Activated B cell treated with CpG ODN at 0.5 μM for 24 hours (primary cell): Measurements from ENCODE around the gene GOLGA8G. TPM values are rescaled to one million over a fixed set of nuclear protein-coding genes. Genes with fewer than 3 reads are reported as not detected.
"Not testable (repeated sequence)": the region's sequence is repeated elsewhere in the genome, so short reads cannot be mapped to it uniquely, and the experiment has no call there.

ENCODE experiments used
- ATAC-seq: fragments of 200-7000 bp; cut with Tn5 transposase; one replicate; pipeline ENCODE4 v1.10.0; 2021; ENCODE audit warnings: low read depth, mild to moderate bottlenecking, moderate library complexity
- CTCF ChIA-PET: fragments of 350-600 bp; sonication (Branson Sonifier 250); formaldehyde crosslinking; loops from one replicate; lab custom pipeline; 2021; ENCODE audit warnings: antibody characterized with exemption; lab: Charles Lee
- POLR2A ChIA-PET: fragments of 350-600 bp; sonication (Branson Sonifier 250); formaldehyde crosslinking; loops from one replicate; lab custom pipeline; 2021; ENCODE audit warnings: antibody characterized with exemption; lab: Charles Lee
- DNase-seq: peaks from one replicate; pipeline ENCODE4 v3.0.0; 2022
- H3K27ac Mint-ChIP-seq: one replicate; pipeline ENCODE4 v1.8.0; 2020; ENCODE audit warnings: mixed read lengths
- H3K27me3 Mint-ChIP-seq: one replicate; pipeline ENCODE4 v1.8.0; 2021; ENCODE audit warnings: mixed read lengths
- H3K36me3 Mint-ChIP-seq: one replicate; pipeline ENCODE4 v1.8.0; 2021; ENCODE audit warnings: low read depth, mixed read lengths
- H3K4me1 Mint-ChIP-seq: one replicate; pipeline ENCODE4 v1.8.0; 2021; ENCODE audit warnings: mixed read lengths
- H3K4me3 Mint-ChIP-seq: one replicate; pipeline ENCODE4 v1.8.0; 2020; ENCODE audit warnings: mild to moderate bottlenecking, mixed read lengths
- H3K9me3 Mint-ChIP-seq: one replicate; pipeline ENCODE4 v1.8.0; 2020; ENCODE audit warnings: mixed read lengths
- intact Hi-C: fragments of 100-400 bp; cut with micrococcal nuclease; formaldehyde crosslinking; loops from one replicate; pipeline ENCODE4 v1.15.1; 2024
- total RNA-seq: library from RNA; stranded (reverse); gene quantifications from 2 replicates; pipeline ENCODE4 v1.2.3, GENCODE V29; 2022

The GOLGA8G gene, protein sequence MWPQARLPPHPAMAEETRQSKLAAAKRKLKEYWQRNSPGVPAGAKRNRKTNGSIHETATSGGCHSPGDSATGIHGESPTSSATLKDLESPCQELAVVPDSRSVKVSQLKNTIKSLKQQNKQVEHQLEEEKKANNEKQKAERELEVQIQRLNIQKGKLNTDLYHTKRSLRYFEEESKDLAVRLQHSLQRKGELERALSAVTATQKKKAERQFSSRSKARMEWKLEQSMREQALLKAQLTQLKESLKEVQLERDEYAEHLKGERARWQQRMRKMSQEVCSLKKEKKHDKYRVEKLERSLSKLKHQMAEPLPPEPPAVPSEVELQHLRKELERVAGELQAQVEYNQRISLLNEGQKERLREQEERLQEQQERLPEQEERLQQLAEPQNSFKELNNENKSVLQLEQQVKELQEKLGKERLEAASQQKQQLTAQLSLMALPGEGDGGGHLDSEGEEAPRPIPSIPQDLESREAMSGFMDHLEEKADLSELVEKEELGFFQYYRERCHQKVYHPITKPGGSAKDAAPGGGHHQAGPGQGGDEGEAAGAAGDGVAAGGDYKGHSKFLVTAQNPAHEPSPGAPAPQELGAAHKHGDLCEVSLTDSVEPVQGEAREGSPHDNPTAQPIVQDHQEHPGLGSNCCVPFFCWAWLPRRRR
- not detected in 2 replicates for total RNA-seq

DNA sequence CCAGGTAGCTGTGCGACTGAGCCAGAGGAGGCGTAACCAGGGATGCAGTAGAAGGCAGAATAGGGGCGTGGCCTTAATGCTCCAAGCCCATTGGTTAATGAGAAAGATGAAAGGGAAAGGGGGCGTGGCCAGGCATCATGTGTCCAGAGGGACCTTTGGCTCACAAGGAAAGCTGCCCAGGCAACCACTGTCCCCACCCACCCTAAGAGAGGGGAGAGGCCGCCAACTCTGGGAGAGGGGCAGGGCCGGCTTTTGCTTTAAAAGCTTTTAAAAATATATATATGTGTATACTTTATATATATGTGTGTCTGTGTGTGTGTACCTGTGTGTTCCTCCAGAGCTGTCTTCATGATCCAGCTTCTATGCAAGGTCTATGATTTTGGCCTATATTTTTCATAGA lies at the start of gene GOLGA8G:
Gene GOLGA8G (minus strand): TSS at position 18 of the 400 bp plus-strand sequence. CDS start 62 bp downstream, outside the sequence.
- H3K9me3 Mint-ChIP-seq, H3K4me1 Mint-ChIP-seq, ATAC-seq, H3K27me3 Mint-ChIP-seq, H3K27ac Mint-ChIP-seq, DNase-seq, H3K4me3 Mint-ChIP-seq, POLR2A ChIA-PET, CTCF ChIA-PET, H3K36me3 Mint-ChIP-seq, intact Hi-C loops: not testable (repeated sequence)

DNA sequence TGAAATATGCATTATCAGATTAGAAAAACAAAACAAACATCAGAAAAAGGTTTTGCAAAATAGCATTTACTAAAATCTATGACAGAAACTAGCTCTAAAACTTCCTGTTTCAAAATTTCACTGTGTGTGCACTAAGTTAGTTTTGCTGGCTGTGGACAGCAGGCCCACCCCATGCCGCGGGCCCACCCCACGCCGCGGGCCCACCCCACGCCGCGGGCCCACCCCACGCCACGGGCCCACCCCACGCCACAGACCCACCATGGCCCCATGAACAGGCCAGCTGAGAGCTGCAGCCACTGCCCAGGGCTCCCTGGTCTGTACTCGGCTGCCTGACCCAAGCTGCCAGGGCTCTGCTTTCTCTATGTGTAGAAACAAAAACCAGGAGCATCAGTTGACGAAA lies 40.6 kb upstream of the GOLGA8G start:
- intact Hi-C loops, ATAC-seq, CTCF ChIA-PET, H3K27me3 Mint-ChIP-seq, H3K9me3 Mint-ChIP-seq, DNase-seq, H3K4me3 Mint-ChIP-seq, H3K36me3 Mint-ChIP-seq, POLR2A ChIA-PET, H3K4me1 Mint-ChIP-seq, H3K27ac Mint-ChIP-seq: not testable (repeated sequence)

DNA sequence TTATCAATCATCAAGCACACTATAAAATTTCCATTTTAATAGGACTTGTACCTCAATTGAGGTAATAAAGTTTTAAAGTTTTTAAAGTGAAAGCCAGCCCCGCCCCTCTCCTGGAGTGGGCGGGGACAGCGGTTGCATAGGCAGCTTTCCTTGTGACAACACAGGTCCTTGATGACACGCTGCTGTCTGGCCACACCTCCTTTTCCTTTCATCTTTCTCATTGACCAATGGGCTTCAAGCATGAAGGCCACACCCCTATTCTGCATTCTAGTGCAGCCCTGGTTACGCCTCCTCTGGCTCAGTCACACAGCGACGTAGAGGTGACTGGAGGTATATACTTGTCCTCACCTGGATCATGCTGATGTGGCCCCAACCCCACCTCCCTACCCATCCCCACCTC lies 20.5 kb upstream of the GOLGA8G start, which contains the start of gene GOLGA6L25:
Gene GOLGA6L25 (plus strand): TSS at position 301 of the 400 bp plus-strand sequence. CDS start 61 bp downstream, at position 362.
- CTCF ChIA-PET, H3K27me3 Mint-ChIP-seq, POLR2A ChIA-PET, H3K4me1 Mint-ChIP-seq, H3K4me3 Mint-ChIP-seq, ATAC-seq, intact Hi-C loops, DNase-seq, H3K36me3 Mint-ChIP-seq, H3K27ac Mint-ChIP-seq, H3K9me3 Mint-ChIP-seq: not testable (repeated sequence)

DNA sequence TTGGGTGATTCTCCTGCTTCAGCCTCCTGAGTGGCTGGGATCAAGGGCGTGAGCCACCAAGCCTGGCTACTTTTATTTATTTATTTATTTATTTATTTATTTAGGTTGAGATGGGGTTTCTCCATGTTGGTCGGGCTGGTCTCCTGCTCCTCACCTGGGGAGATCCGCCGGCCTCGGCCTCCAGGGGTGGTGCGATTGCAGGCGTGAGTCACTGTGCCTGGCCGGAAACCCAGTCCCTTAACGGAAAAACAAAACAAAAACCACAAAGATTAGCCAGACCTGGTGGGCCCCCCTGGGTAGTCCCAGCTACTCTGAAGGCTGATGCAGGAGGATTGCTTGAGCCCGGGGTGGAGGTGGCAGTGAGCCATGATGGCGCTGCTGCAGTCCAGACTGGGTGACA lies 17.6 kb downstream of the GOLGA8G start:
- not testable (repeated sequence) for H3K9me3 Mint-ChIP-seq

DNA sequence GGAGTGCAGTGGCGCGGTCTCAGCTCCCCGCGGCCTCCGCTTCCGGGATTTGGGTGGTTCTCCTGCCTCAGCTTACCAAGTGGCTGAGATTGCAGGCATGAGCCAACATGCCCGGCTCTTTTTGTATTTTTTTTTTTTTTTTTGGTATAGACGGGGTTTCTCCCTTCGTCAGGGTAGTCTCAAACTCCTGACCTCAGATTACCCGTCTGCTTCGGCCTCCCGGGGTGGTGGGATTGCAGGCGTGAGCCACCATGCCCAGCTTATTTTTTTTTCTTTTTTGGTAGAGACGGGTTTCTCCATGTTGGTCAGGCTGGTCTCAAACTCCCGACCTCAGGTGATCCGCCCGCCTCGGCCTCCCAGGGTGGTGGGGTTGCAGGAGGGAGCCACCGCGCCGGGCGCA lies 18.6 kb downstream of the GOLGA8G start:
- H3K4me3 Mint-ChIP-seq, intact Hi-C loops, ATAC-seq, H3K9me3 Mint-ChIP-seq, H3K4me1 Mint-ChIP-seq, H3K36me3 Mint-ChIP-seq, DNase-seq, POLR2A ChIA-PET, H3K27ac Mint-ChIP-seq, CTCF ChIA-PET, H3K27me3 Mint-ChIP-seq: not testable (repeated sequence)

More for the DNA sequence above, 17.6 kb downstream of the GOLGA8G start:
- H3K4me3 Mint-ChIP-seq, CTCF ChIA-PET, H3K27ac Mint-ChIP-seq, H3K4me1 Mint-ChIP-seq, H3K27me3 Mint-ChIP-seq, POLR2A ChIA-PET, H3K36me3 Mint-ChIP-seq, DNase-seq, intact Hi-C loops, ATAC-seq: not testable (repeated sequence)

DNA sequence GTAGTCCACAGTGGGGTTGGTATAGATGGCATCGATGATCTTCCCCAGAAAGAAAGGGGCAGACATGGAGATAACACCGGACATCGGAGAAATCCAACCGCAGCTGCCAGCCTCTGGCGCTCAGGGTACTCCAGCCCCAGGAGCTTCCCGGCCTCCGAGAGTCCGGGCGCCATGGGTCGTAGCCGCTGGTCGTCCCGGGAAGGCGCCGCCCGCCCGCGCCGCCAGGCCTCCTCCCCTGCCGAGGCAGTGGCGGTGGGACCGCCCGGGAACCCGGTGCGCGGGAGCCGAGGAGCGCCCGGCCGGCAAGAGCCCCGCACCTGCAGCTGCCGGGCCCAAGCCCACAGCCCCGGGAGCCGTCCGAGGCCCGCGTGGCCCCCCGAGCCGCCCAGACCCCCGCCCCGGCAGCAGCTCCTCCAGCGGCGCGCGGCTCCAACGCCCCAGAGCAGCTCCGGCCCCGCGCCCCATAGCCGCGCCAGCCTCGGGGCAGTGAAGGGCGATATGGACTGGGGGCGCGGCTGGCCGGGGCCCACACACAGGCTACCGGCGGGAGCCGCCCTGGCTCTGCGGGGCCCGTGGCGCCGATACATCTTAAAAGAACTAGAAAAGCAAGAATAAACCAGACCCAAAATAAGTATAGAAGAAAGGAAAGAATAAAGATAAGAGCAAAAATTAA lies 24.4 kb downstream of the GOLGA8G start:
- DNase-seq, H3K9me3 Mint-ChIP-seq, H3K27me3 Mint-ChIP-seq, ATAC-seq, POLR2A ChIA-PET, H3K4me1 Mint-ChIP-seq, H3K27ac Mint-ChIP-seq, intact Hi-C loops, H3K36me3 Mint-ChIP-seq, CTCF ChIA-PET, H3K4me3 Mint-ChIP-seq: not testable (repeated sequence)

DNA sequence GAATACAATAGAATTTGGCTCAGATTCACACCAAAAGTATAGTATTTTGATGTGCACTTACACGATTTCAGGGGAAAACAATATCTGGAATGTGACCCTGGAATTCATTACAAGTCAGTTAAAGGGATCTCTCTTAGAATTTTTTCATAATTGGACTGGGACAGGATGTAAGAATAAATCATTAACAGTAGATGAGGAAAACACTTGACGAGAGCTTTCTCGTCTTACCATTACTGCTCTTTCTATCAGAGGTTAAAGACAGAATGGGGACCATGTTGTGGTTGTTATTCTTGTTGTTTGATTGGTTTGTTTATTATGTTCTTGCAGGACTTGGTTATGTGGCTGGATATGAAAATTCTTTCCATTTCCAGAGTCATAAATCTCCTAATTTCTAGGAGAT lies 51.4 kb downstream of the GOLGA8G start:
- not testable (repeated sequence) for H3K36me3 Mint-ChIP-seq, H3K27me3 Mint-ChIP-seq

More for the DNA sequence above, 51.4 kb downstream of the GOLGA8G start:
- H3K4me3 Mint-ChIP-seq, H3K27ac Mint-ChIP-seq, H3K4me1 Mint-ChIP-seq, CTCF ChIA-PET, H3K9me3 Mint-ChIP-seq, DNase-seq, intact Hi-C loops, POLR2A ChIA-PET, ATAC-seq: not testable (repeated sequence)

Other genes with a start within 250 kb of the GOLGA8G start
- gene HERC2, start 210.8 kb downstream of the GOLGA8G start, total RNA-seq: 45.7 and 49.1 TPM in 2 replicates
- gene GOLGA6L24, start 174.9 kb downstream of the GOLGA8G start, total RNA-seq: not detected in 2 replicates
- not detected in 2 replicates for gene GOLGA8F, start 154.3 kb downstream of the GOLGA8G start, total RNA-seq
- not detected in 2 replicates for gene GOLGA6L25, start 20.6 kb upstream of the GOLGA8G start, total RNA-seq
- 0.78 TPM in 1 of 2 replicates, not detected in the other for gene GOLGA8M, start 179.4 kb upstream of the GOLGA8G start, total RNA-seq